Measurements from ENCODE around the gene CFL1. TPM values are rescaled to one million over a fixed set of nuclear protein-coding genes. Genes with fewer than 3 reads are reported as not detected.

Gene CFL1
- polyA plus RNA-seq, 1 donor = 578 TPM

DNA sequence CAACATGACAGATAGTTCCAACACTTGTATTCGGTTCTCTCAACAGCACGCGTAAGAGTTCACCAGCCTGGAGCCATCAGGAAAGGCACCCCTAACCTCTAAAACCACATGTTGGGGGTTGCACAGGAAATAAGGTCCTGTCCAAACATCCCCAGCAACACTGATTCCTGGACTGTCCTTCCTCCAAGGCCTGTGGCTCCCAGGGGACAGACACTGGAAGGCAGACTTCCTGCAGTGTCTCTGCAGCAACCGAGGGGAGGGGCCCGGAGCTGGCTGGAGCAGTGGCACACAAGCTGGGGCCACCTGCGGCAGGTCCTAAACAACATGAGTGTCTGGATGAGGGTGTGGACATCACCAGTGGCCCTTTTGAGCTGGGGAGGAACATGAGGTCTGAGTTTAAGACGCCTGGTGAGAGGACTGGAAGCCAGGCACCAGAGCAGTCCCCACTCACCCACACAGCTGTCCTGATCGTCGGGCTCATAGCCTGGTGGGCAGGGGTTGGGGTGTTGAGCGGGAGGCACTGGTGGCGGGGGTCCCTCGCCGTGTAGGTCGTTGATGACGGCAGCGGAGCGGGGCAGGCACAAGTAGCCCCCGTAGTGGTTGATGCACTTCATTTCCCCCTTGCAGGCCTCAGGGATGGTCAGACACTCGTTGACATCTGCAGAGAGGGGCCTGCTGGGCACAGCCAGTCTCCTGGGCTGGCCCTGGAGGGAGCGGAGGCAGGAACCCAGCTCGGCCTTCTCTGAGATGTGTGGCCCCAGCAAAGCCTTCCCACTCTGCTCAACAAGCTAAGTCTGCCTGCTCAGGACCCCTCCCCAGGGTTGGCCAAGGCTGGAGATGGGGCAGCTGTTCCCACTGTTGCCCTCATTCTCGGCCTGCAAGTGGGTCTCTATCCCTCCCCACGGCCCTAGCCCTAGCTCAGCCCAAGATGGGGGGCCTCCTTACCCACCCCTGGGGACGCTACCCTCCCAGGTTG lies 13.0 kb upstream of the CFL1 start:
- DNase-seq (ENCODE audit: low read depth) = no peak

- DNase-seq (ENCODE audit: low read depth) = no peak
Measured at GRCh38 chr11:65870307-65870658, 12.3 kb upstream of the CFL1 start.

- DNase-seq (ENCODE audit: low read depth) = no peak
Measured at GRCh38 chr11:65869643-65870306, 11.8 kb upstream of the CFL1 start.

DNA sequence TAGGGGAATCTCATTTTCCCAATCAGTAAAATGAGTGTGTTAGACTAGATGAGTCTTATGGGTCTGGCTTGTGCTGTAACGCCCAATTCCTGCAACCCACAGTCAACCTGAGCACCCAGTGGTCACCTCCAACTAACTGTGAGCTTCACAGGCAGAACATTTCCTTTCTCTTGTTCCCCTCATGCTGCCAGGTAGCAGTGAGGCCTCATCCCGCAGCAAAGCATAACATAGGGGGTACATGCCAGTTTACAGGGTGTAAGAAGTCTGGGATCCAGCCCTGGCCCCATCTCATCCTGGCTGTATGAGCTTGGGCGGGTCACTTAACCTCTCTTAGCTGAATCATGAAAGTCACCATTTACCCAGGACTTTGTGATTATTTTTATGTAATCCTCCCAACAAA lies 10.9 kb upstream of the CFL1 start:
- no peak for DNase-seq (ENCODE audit: low read depth)

DNA sequence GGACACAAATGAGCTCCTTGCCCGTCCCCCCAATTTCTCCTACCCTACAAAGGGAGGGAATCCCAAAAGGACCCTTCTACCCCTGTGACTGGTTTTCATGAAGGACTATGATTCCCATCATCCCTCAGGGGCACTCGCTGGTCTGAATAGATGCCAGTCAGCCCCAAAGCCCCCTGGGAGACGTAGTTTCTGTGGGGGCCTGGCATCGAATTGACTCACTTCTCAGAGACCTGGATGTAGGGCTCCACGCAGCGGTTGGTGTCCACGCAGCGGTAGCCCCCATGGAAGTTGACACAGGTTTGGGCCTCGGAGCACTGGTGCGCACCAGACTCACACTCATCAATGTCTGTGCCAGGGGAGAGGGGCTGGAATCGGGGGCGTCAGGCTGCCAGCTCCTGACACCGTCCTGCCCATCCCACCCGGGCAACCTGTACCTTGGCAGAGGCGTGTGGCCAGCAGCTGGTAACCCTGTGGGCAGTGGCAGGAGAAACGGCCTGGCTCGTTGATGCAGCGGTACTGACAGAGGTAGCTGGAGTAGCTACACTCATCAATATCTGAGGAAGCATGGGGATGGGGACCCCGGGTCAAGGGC lies 10.2 kb upstream of the CFL1 start:
- no peak for DNase-seq (ENCODE audit: low read depth)

DNA sequence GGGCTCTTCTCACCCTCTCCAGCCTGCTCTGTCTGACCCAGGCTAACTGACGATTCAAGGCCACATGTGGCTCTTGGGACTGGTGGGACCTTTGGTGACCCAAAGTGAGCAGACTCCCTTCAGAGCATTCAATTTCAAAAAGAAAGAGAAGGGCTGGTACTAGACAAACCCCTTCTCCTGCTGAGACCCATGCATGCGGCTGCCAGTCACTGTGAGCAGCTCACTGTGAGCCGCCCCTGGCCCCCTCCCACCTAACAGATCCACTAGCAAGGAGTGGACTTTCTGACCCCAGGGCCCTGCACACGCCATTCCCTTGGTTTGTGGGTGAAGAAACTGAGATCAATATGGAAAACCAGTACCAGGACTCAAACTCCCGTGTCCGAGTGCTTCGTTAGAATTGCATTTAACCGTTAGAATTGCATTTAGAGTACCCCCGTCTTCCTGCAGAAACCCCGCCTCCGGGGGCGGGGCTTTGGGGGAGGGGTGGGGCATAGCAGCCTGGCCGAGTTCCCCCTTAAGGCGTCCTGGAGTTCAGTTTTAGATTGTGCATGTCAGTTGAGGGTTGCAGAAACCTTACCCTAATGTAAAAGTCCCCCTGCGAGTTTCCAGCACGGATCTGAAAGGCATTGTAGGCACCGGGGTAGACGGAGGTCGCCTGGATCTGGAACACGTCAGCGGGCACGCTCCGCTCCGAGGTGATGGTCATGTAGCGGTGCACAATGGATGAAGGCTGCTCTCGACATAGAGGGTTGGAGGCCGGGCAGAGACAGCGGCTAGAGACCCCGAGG lies 9.5 kb upstream of the CFL1 start:
- DNase-seq (ENCODE audit: low read depth) = no peak

DNA sequence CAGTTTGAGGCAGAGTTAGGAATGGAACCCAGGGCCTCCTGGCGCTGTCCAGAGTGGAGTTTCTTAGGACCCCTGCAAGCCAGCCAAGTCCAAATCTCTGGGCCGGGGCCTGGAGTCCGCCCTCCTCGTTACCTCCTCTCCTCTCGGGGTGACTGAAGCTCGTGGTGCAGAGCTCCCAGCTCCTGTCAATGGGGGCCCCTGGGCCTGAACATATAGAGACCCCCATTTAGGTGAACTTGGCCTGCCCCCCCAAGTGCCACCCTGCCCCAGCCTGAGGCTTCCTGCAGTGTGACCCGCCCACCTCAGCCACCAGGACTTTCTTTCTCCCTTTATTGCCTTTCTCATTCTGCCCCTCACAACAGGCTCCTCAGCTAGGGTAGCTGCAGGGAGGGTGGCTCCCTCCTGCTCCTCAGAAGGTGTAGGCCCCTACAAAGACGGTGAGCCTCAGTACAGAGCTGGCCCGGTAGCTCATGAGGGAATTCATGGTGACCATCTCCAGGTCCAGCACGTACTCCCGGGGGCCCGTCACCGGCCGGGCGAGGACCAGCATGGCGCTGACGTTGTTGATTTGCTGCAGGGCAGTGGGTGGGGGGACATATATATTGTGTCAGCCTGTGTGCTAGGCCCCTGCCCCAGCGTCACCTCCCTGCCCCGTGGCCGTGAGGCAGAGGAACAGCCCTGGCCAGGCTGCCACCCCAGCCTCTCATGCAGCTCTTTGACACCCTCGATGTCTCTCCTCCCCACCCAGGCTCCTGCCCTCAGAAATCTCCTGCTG lies 8.7 kb upstream of the CFL1 start:
- DNase-seq (ENCODE audit: low read depth) = no peak

GRCh38 chr11:65865550-65866172 lies 7.7 kb upstream of the CFL1 start:
- DNase-seq (ENCODE audit: low read depth) = no peak

- DNase-seq (ENCODE audit: low read depth) = no peak
Measured at GRCh38 chr11:65864706-65865471, 6.9 kb upstream of the CFL1 start.

DNA sequence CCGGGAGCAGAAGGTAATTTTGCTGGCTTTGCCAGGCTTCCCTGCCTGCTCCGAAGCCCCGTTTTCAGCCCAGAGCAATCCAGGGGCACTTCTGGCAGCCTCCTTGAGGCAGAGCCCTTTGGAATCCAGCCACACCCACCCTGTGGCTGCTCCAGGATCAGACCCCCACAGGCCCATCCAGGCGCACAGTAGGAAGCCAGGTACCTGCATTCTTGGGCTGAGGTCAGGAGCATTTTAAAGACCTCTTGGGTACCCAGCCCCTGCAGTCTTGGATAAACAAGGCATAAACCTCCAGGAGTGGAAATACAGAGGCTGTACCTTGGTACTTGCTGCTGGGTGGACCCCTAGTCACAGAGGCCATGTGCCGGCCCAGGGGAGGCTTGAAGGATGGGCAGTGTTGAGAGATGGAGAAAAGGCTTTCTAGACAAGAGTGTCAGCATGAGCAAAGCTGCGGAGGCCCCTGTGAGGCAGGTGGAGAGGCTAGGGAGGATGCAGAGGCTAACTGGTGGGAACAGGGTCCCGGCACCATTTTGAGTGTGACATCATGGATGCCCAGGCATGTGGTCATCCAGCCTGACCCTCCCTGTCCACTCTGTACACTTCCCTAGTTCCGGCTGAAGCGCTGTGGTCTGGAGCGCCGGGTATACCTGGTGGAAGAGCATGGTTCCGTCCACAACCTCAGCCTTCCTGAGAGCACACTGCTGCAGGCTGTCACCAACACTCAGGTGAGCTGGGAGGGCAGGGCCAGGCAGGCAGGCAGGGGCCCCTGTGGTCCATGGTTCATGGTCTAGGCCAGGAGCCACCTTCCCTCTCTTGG lies 6.1 kb upstream of the CFL1 start:
- no peak for DNase-seq (ENCODE audit: low read depth)

DNA sequence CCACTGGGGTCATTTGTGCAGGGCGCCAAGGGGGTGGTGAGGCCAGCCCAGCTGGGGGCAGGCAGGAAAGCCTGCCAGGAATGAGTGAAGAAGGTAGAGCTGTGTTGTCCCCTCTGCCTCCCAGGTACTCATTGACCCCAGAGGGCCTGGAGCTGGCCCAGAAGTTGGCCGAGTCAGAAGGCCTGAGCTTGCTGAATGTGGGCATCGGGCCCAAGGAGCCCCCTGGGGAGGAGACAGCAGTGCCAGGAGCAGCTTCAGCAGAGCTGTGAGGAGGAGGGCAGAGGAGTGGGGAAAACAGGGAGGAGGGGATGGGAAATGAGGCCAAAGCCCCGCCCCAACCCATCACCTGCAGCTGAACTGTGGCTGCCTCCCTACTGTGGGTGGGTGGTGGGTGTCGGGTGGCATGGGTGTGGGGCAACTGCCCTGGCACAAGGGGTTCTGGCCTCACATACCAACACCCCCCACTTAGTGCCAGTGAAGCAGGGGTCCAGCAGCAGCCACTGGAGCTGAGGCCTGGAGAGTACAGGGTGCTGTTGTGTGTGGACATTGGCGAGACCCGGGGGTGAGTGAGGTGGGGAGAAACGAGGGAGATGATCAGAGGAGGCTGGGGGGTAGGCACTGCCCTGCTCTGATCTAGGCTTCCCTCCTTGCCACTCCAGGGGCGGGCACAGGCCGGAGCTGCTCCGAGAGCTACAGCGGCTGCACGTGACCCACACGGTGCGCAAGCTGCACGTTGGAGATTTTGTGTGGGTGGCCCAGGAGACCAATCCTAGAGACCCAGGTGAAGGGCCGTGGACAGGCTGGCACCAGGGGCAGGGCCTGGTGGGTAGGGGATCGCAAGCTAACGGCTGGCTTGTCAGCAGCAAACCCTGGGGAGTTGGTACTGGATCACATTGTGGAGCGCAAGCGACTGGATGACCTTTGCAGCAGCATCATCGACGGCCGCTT lies 5.2 kb upstream of the CFL1 start:
- no peak for DNase-seq (ENCODE audit: low read depth)

GRCh38 chr11:65862191-65862735 lies 4.3 kb upstream of the CFL1 start:
- DNase-seq (ENCODE audit: low read depth) = no peak

DNA sequence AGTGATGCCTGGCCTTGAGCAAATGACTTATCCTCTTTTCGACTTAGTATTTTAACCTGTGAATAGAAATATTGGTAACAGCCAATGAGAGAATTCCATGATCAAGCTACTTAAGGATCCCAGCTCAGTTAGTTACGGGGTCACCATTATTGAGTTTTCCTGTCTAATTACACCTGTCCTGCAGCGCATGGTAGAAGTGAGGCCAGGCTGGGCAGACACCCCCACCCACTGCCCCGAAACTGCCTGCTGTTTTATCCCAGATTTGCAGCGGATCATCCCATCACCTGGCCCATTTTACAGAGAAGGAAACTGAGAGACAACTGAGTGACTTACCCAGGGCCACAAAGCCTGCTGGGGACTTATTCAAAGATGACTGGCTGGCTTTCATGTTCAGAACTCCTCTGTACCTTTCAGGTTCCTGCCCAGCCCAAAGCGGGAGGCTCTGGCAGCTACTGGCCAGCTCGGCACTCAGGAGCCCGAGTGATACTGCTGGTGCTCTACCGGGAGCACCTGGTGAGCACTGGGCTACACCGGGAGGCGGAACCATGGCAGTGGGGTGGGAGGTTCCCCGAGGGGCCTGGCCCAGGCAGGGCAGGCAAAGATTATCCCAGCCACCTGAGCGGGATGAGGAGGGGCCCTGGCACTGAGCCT lies 3.7 kb upstream of the CFL1 start:
- DNase-seq (ENCODE audit: low read depth) = no peak

GRCh38 chr11:65861165-65861505 lies 3.2 kb upstream of the CFL1 start:
- DNase-seq (ENCODE audit: low read depth) = no peak

GRCh38 chr11:65860278-65861164 lies 2.5 kb upstream of the CFL1 start, which contains the start of gene MUS81:
Gene MUS81 (plus strand): TSS chr11:65860433. CDS start chr11:65860754, 321 bp downstream.
- peak; percentile 91 for DNase-seq (ENCODE audit: low read depth)

- no peak for DNase-seq (ENCODE audit: low read depth)
Measured at GRCh38 chr11:65859812-65860277, 1.9 kb upstream of the CFL1 start.

Data from forelimb muscle (tissue), 1 donor.